Cardiac muscle cell (in vitro differentiated cells and primary cell): ENCODE data around the gene LHX4. TPM values are rescaled to one million over a fixed set of nuclear protein-coding genes. Genes with fewer than 3 reads are reported as not detected.

Experiments
- DNase-seq, 2 donors: peaks; one replicate each; pipeline versions ENCODE4 v3.0.0 to v3.0.0-alpha.2; 2010 to 2017; ENCODE audit warnings: low read depth in 1 of 2, low spot score in 1 of 2
- H3K27ac ChIP-seq: fragments of 200-600 bp; sonication (generic); 2 replicates; pipeline ENCODE4 v1.5.1; 2016
- H3K27me3 ChIP-seq: fragments of 200-600 bp; sonication (generic); 2 replicates; pipeline ENCODE4 v1.6.0; 2016; ENCODE audit warnings: control low read depth
- H3K36me3 ChIP-seq: fragments of 200-600 bp; sonication (generic); 2 replicates; pipeline ENCODE4 v1.5.1; 2016; ENCODE audit warnings: control low read depth
- H3K4me1 ChIP-seq: fragments of 200-600 bp; sonication (generic); 2 replicates; pipeline ENCODE4 v1.8.1; 2017; ENCODE audit warnings: low read depth, mild to moderate bottlenecking, mixed run types
- H3K4me3 ChIP-seq: fragments of 200-600 bp; sonication (generic); 2 replicates; pipeline ENCODE4 v1.5.1; 2016; ENCODE audit warnings: mild to moderate bottlenecking
- H3K9me3 ChIP-seq: fragments of 200-600 bp; sonication (generic); 2 replicates; pipeline ENCODE4 v1.5.1; 2017; ENCODE audit warnings: low read depth, mild to moderate bottlenecking, control low read depth
- polyA plus RNA-seq: library from polyadenylated mRNA; unstranded; fragments of >200 nt; fragmentation: Nextera tagmentation; extraction: Ambion mirVana; gene quantifications from 2 replicates; pipeline ENCODE4 v1.2.1, GENCODE V29; 2016
- total RNA-seq: library from RNA; depleted of rRNA; stranded (reverse); fragments of >200 nt; gene quantifications from 2 replicates; pipeline ENCODE4 v1.2.3, GENCODE V29; 2016
- TF ChIP-seq, protein P1 (sequence below): IDR thresholded peaks from 2 replicates; pipeline ENCODE4 v1.5.1; 2012; ENCODE audit warnings: low read depth, mild to moderate bottlenecking, low read length

LHX4 gene
- total and polyA plus RNA-seq, 2 experiments from 2014 or later: 0.20 TPM; not detected in 1

DNA sequence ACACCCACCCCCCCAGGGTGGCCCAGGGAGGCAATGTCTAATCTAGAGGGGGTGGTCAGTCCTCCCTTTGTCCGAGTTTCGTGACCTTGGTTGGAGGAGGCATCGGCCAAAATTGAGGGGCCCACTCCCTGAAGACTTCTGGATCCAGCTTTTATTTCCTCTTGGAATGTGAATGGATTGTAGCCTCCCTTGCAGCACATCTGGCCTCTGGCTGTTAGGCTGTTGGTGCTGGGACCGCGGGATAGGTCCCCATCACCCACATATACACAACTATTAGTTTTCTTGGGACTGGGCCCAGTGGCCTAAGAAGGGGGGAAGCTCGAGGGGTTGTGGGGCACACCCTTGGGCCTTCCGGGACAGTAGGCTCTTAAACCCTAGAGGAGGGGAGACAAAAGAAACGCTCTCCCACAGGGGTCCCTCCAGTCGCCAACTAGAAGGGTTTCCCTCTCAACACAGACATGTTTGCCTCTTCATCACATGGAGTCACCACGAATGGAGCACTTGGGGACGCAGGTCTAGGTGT lies 2.5 kb downstream of the LHX4 start:
- Histone ChIP-seq H3K36me3 (no peaks in the 10 kb centered on the region), H3K4me1 (no peaks in the 10 kb centered on the region), H3K27me3 (peaks cover 100% of the 10 kb centered on the region), H3K9me3 (no peaks in the 10 kb centered on the region), H3K4me3 (no peak overlapping the region), H3K27ac (no peak overlapping the region)
- DNase-seq: no peak
- TF ChIP-seq, protein P1, sequence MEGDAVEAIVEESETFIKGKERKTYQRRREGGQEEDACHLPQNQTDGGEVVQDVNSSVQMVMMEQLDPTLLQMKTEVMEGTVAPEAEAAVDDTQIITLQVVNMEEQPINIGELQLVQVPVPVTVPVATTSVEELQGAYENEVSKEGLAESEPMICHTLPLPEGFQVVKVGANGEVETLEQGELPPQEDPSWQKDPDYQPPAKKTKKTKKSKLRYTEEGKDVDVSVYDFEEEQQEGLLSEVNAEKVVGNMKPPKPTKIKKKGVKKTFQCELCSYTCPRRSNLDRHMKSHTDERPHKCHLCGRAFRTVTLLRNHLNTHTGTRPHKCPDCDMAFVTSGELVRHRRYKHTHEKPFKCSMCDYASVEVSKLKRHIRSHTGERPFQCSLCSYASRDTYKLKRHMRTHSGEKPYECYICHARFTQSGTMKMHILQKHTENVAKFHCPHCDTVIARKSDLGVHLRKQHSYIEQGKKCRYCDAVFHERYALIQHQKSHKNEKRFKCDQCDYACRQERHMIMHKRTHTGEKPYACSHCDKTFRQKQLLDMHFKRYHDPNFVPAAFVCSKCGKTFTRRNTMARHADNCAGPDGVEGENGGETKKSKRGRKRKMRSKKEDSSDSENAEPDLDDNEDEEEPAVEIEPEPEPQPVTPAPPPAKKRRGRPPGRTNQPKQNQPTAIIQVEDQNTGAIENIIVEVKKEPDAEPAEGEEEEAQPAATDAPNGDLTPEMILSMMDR: no peak

DNA sequence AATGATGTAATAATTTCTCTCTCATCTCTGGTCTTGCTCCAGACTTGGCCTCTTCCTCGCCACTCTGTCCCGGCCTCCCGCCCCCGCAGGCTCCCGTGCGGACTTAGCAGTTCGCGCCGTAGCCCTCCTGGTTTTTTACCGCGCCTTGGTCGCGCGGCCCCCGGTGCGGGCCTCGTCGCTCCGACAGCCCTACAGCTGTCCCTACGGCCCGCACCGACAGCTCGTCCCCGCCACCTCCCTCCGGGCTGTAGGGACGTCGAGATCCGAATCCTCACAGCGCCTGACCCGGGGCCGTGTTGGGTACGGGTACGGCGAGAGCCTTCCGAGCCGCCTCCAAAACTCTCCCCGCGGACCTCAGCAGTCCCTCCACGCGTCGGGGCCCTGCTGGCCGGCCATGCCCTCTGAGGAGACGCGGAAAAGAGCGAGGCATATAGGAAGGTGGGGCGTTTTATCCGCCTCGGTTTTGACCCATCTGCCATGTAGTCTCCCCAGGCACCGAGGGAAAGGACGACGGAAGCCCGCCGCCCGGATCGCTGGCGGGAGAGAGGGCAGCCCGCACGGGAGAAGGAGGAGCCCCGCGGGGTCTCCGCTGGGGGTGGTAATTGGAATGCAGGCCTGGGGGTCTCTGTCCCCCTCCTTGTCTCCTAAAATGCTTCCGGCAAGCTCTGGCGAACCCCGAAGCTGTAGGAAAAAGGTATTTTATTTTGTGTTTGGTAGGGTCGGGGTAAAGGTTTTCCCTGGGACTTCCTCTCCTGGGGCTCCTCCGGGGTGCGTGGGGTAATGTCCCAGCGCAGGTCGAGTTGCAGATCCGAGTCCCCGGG lies 3.3 kb downstream of the LHX4 start:
- Histone ChIP-seq H3K4me1 (no peaks in the 10 kb centered on the region), H3K9me3 (no peaks in the 10 kb centered on the region), H3K27ac (no peak overlapping the region), H3K4me3 (no peak overlapping the region), H3K36me3 (no peaks in the 10 kb centered on the region), H3K27me3 (peaks cover 100% of the 10 kb centered on the region)
- TF ChIP-seq, protein P1: no peak
- no peak for DNase-seq

DNA sequence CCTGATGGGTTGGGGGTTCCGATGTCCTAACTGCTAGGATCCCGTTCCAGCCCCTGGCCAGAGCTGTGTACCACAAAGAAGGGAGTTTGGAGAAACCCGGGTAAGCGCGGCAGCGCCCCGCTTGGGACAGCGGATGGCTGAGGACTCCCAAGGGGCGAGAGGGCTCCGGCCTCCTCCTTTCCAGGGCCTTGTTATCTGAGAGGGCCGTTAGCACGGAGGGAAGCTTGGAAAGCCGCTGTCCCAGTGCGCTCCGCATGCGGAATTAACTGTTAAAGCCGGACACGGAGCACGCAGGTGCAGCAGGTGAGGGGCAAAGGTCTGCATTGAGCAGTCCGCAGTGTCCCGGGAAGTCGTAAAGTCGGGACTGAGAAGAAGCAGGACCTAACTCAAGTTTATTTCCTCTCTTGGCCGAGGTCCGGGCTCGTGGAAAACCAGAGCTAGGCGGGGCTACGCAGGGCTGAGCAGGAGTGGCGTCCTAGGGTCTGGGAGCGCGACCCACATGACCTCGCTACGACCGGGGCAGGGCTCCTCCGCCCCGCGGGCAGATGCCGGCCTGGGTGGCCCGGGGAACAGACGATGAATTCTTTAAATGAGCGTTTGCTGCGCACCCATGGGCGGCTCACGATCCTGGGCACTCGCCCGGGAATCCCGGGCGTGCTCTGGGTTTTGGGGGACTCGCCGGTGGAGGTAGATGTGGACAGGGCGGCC lies 4.5 kb downstream of the LHX4 start:
- H3K36me3 ChIP-seq: no peaks in the 10 kb centered on the region
- peak in 1 of 2 donors; percentile 45 for DNase-seq
- H3K27ac ChIP-seq: no peak overlapping the region
- H3K4me1 ChIP-seq: no peaks in the 10 kb centered on the region
- H3K4me3 ChIP-seq: peak overlapping the region; percentile 16
- peaks cover 100% of the 10 kb centered on the region for H3K27me3 ChIP-seq
- H3K9me3 ChIP-seq: no peaks in the 10 kb centered on the region
- TF ChIP-seq, protein P1: no peak

DNA sequence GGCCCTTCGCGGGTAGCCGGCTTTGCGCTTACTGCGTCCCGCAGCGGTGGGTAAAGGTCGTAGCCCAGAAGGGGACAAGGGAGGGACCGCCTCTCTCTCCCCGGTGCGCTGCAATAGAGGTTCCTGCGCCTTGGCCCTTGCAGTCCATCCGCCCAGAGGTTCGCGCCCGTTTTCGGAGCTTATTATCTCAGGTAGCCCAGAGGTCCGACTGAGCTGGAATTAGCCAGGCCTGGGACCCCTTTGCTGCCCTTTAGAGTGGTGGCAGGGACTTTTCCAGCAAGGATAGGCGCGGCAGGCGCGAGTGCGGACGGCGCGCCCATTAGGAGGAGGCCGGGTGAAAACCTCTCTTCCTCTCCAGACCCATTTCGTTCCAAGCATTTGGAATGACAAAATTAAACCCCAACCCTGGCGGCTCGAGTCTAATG lies 5.0 kb downstream of the LHX4 start:
- peaks cover 100% of the 10 kb centered on the region for H3K27me3 ChIP-seq
- H3K4me1 ChIP-seq: no peaks in the 10 kb centered on the region
- H3K4me3 ChIP-seq: peak overlapping the region; percentile 16
- DNase-seq: no peak
- H3K27ac ChIP-seq: no peak overlapping the region
- H3K36me3 ChIP-seq: no peaks in the 10 kb centered on the region
- no peaks in the 10 kb centered on the region for H3K9me3 ChIP-seq
- TF ChIP-seq, protein P1: no peak

DNA sequence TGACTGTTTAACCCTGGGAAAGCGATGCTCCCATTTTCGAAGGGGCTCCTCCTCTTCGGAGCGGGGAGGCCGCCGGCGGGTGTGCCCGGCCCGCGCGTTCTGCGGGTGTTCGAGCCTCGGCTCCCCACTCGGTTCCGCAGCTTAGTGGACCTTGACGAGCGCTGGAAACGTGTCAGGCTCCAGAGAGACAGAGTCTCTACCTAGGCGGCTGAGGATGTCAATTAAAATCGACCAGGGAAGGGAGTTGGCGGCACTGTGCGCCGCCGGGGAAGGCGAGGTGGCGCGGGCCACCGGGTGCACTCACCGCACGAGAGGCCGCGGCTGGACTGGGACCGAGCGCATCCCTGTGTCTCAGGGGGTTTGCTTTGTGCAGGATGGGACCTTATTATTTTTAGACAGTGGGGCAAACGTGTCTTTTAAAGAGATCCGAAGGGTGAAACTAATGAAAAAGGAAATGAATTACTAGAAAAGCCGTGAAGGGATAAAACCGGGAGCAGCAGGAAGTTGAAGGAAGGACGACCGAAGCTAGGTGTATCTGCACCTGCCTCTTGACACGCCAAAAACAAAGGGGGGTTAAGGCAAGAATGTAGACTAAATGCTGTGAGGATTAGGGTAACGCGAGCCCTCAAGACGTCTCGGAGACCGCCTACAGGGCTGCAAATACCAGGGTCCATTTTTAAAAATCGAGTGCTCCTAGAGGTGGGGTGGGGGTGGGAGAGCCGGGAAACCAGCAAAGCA lies 5.6 kb downstream of the LHX4 start:
- H3K36me3 ChIP-seq: no peaks in the 10 kb centered on the region
- no peak overlapping the region for H3K4me3 ChIP-seq
- H3K4me1 ChIP-seq: no peaks in the 10 kb centered on the region
- H3K27ac ChIP-seq: no peak overlapping the region
- no peak for DNase-seq
- H3K9me3 ChIP-seq: no peaks in the 10 kb centered on the region
- TF ChIP-seq, protein P1: no peak
- peaks cover 100% of the 10 kb centered on the region for H3K27me3 ChIP-seq
